Measurements from ENCODE around the gene MED15.
"Not testable (repeated sequence)": the region's sequence is repeated elsewhere in the genome, so short reads cannot be mapped to it uniquely, and the experiment has no call there.

GRCh38 chr22:20470525-20470924 lies 36.9 kb upstream of the MED15 start:
- TF ChIP-seq EZH2phosphoT487 (IDR thresholded peaks at IDR 0.05; ENCODE audit: unreplicated experiment); CTCF (conservative IDR thresholded peaks at IDR 0.05; ENCODE audit: low read depth in 2 of 2); POLR2AphosphoS5 (IDR thresholded peaks at IDR 0.05; ENCODE audit: low read depth); JUNB (IDR thresholded peaks at IDR 0.05; ENCODE audit: unreplicated experiment); REST (IDR thresholded peaks at IDR 0.05; ENCODE audit: unreplicated experiment); CREB1 (CRISPR knock-in tag; IDR thresholded peaks at IDR 0.05; ENCODE audit: low read depth); ZNF462 (CRISPR knock-in tag; IDR thresholded peaks at IDR 0.05): not testable (repeated sequence)
